Activated naive CD8-positive, alpha-beta T cell treated with anti-CD3 and anti-CD28 coated beads, Interleukin-2, amount 50 U/mL, for 16 hours (primary cell): ENCODE data around the gene PARP14.

ENCODE experiments used
- DNase-seq: peaks from one replicate; pipeline ENCODE4 v3.0.0-alpha.2; 2020; ENCODE audit warnings: low read depth, low spot score

The PARP14 gene

GRCh38 chr3:122770521-122771202 lies 90.0 kb downstream of the PARP14 start:
- no peak for DNase-seq

- DNase-seq, result no peak
These were observed 92.2 kb downstream of the PARP14 start for GRCh38 chr3:122772827-122773226.

DNA sequence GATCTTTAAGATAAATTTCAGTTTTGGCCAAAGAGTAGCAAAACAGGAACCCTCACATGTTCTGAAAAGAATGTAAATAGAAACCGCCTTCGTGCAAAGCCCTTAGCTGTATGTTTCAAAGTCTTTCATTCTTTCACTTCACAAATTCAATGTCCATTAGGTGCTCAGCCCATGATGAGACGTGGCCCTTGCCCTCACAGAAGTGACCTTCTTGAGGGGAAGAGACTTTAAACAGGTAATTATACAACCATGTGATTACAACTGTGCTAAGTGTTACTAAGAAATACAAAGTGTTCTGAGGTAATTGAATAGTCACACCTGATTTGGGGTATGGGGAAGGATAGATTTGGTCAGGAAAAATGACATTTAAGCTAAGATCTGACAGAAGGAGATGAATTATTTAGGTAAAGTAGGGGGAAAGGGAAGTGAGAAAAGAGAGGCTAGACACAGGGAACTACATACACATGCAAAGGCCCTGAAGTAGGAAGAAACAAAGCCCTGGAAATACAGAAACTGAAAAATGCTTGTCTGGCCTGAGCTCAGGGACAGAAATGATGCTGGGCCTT lies 93.4 kb downstream of the PARP14 start:
- DNase-seq, result no peak

DNA sequence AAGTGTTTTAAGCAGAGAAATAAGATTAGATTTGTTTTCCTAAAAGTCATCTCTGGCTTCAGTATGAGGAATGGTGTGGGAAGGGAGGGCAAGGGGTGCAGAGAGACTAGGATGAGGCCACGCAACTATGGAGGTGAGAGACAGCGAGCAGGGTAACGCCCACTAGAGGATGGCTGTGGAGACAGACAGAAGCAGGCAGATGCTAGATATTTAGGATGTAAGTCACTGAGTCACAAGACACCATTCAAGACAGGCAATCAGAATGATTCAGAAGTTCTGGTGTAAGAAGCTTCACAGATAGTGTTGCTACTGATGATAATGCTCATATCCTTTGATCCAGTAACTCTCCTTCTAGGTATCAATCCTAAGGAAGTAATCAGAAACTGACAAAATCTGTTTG lies 93.9 kb downstream of the PARP14 start:
- no peak for DNase-seq

GRCh38 chr3:122776675-122777468 lies 96.2 kb downstream of the PARP14 start:
- no peak for DNase-seq

DNA sequence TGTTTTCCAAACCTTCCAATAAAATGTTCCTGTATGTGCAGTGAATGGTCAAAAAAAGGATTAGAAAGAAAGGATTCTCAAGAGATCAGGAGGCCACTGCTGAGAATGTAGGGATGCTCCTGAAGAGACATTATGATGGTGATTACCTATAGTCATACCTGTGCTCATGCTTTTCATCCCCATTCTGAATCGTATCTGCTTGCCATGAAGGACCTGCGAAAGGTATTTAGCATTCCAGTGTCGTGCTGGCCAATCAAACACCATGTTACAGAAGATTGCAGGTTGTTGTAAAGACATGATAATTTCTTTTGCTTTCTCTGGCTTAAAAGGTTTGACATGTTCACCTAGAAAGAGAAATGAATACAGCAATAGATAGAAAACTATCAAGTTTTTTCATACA lies 96.9 kb downstream of the PARP14 start:
- DNase-seq, result no peak
